Spleen (tissue), 11 donors: Measurements from ENCODE around the gene RBM8A. TPM values are rescaled to one million over a fixed set of nuclear protein-coding genes. Genes with fewer than 3 reads are reported as not detected.

ENCODE experiments used
- DNase-seq: peaks from one replicate; pipeline ENCODE4 v3.0.0-alpha.2; 2020
- H3K27ac ChIP-seq, 8 donors: fragments of 200-600 bp; sonication (generic) in 7 of 8; 1 replicate in 4 of 8; 2 replicates in 4 of 8; pipeline versions ENCODE4 v1.5.0 to v1.8.0; 2016 to 2021; ENCODE audit warnings: inconsistent platforms in 4 of 8, mild to moderate bottlenecking in 4 of 8, moderate library complexity in 1 of 8
- H3K27me3 ChIP-seq, 7 donors: fragments of 200-600 bp; sonication (generic) in 6 of 7; replicated peaks in 1 of 7; 1 replicate in 4 of 7; 2 replicates in 3 of 7; pipeline versions ENCODE4 v1.5.0 to v1.8.0; 2016 to 2021; ENCODE audit warnings: inconsistent platforms in 3 of 7, mild to moderate bottlenecking in 1 of 7
- H3K36me3 ChIP-seq, 6 donors: fragments of 200-600 bp; sonication (generic) in 5 of 6; 1 replicate in 4 of 6; 2 replicates in 2 of 6; pipeline versions ENCODE4 v1.5.0 to v1.8.0; 2016 to 2021; ENCODE audit warnings: inconsistent platforms in 2 of 6
- H3K4me1 ChIP-seq, 6 donors: fragments of 200-600 bp; sonication (generic) in 5 of 6; 1 replicate in 3 of 6; 2 replicates in 3 of 6; pipeline versions ENCODE4 v1.5.0 to v1.8.0; 2016 to 2021; ENCODE audit warnings: inconsistent platforms in 3 of 6
- H3K4me3 ChIP-seq, 8 donors: fragments of 200-600 bp; sonication (generic) in 7 of 8; 1 replicate in 4 of 8; 2 replicates in 4 of 8; pipeline versions ENCODE4 v1.5.0 to v1.8.0; 2016 to 2021; ENCODE audit warnings: inconsistent platforms in 4 of 8, mild to moderate bottlenecking in 4 of 8, moderate library complexity in 2 of 8
- H3K9me3 ChIP-seq, 8 donors: fragments of 200-600 bp; sonication (generic) in 7 of 8; 1 replicate in 4 of 8; 2 replicates in 4 of 8; pipeline versions ENCODE4 v1.5.0 to v1.8.0; 2016 to 2021; ENCODE audit warnings: inconsistent platforms in 4 of 8
- POLR2A ChIP-seq, 3 donors: fragments of 450-650 bp; IDR thresholded peaks; one replicate each; pipeline ENCODE4 v1.5.1; 2017; ENCODE audit warnings: antibody characterized with exemption in 3 of 3, mild to moderate bottlenecking in 1 of 3
- POLR2AphosphoS5 ChIP-seq, 3 donors: sonication (generic); formaldehyde crosslinking; IDR thresholded peaks; one replicate each; pipeline ENCODE4 v1.5.1; 2017; ENCODE audit warnings: antibody characterized with exemption in 3 of 3
- WGBS, 5 donors: extraction: QIAGEN DNeasy Blood & Tissue Kit in 3 of 5; methylation state at CpG; one replicate each; pipeline versions ENCODE4 v1.1.5 to v1.1.7; 2013 to 2018; 5-methylcytosine and 5-hydroxymethylcytosine counted together
- intact Hi-C: fragments of 100-400 bp; cut with DNase I; formaldehyde crosslinking; loops from one replicate; pipeline ENCODE4 v1.15.0; 2023; ENCODE audit warnings: low total_unique reads
- polyA plus RNA-seq, 3 donors: library from polyadenylated mRNA; stranded (reverse); fragments of 200-250 nt; gene quantifications; one replicate each; pipeline ENCODE4 v1.2.1, GENCODE V29; 2013
- total RNA-seq, 7 donors: library from RNA; depleted of rRNA in 3 of 7; stranded (reverse); fragments of >200 nt in 3 of 7; fragmentation: NEBNext Ultra II Directional in 4 of 7; extraction: Animal tissue kit (Norgen Biotek cat#: 25700) in 4 of 7; gene quantifications; one replicate each; pipeline versions ENCODE4 v1.1.0 to v1.2.1, GENCODE V29; 2016 to 2021
- TF ChIP-seq, protein P1 (sequence below), 11 experiments: fragments of 200-600 bp in 7 of 11; fragments of 450-650 bp in 4 of 11; sonication (generic) in 4 of 11; IDR thresholded peaks in 8 of 11; conservative IDR thresholded peaks in 3 of 11; 1 replicate in 7 of 11; 2 replicates in 4 of 11; pipeline versions ENCODE4 v1.4.0 to v1.8.0; 2016 to 2021; ENCODE audit warnings: antibody characterized with exemption in 11 of 11, inconsistent platforms in 4 of 11, mild to moderate bottlenecking in 1 of 11
- donor health status: healthy with polysubstance abuse.
- donor health status: DM: no; HTN: no; CAD: no; lungs with moderate emphysema.
- donor health status: DM: no; HTN: no; CAD: no.
- donor health status: Bipolar disorder and iron deficiency.
- donor health status: healthy.
- donor health status: DM: no; HTN: no; CAD: no.
- donor health status: DM: yes; HTN: yes; CAD: no.

RBM8A gene
- total and polyA plus RNA-seq, 10 donors = 87.0 to 187 (median 118) TPM

DNA sequence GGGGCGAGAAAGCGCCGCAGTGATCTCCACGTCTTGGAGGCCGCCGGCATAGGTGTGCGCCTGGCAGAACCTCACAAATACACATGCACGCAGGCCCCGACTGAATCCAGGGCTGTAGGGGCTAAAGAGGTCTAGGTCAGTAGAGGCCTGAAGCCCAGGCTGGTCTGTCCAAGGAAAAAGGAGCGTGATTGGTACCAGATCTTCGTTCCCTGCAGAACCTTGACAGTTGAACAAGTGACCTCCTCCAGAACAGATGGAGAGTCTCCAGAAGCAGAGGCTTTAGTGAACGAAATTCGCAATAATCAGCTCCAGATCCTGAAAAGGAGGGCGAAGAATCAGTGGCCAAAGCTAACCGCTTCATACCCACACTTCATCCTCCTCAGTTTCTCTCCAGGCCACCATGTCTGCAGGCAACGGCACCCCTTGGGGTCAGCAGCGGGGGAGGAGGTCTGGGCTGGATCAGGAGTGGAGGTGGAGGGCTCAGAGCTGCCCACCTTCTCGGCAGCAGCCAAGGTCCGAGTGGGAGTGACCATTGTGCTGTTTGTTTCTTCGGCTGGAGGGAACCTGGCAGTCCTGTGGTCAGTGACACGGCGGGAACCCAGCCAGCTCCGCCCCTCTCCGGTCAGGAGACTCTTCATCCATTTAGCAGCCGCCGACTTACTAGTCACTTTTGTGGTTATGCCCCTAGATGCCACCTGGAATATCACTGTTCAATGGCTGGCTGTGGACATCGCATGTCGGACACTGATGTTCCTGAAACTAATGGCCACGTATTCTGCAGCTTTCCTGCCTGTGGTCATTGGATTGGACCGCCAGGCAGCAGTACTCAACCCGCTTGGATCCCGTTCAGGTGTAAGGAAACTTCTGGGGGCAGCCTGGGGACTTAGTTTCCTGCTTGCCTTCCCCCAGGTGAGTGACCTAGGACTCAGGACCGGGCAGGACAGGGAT, 8.0 kb downstream of the RBM8A start:
- Histone ChIP-seq H3K9me3 (no peaks in the 10 kb centered on the region), H3K27me3 (no peaks in the 10 kb centered on the region), H3K27ac (peak overlapping the region; percentile 84 to 93 (median 92)), H3K4me3 (peak overlapping the region; percentile 82 to 92 (median 88)), H3K36me3 (peaks cover 0 to 57% (median 30%) of the 10 kb centered on the region in 6 donors), H3K4me1 (peaks cover 10 to 75% (median 38%) of the 10 kb centered on the region in 6 donors)
- DNase-seq = peak; percentile 89
- intact Hi-C loops = no loop called here
- TF ChIP-seq, protein P1, sequence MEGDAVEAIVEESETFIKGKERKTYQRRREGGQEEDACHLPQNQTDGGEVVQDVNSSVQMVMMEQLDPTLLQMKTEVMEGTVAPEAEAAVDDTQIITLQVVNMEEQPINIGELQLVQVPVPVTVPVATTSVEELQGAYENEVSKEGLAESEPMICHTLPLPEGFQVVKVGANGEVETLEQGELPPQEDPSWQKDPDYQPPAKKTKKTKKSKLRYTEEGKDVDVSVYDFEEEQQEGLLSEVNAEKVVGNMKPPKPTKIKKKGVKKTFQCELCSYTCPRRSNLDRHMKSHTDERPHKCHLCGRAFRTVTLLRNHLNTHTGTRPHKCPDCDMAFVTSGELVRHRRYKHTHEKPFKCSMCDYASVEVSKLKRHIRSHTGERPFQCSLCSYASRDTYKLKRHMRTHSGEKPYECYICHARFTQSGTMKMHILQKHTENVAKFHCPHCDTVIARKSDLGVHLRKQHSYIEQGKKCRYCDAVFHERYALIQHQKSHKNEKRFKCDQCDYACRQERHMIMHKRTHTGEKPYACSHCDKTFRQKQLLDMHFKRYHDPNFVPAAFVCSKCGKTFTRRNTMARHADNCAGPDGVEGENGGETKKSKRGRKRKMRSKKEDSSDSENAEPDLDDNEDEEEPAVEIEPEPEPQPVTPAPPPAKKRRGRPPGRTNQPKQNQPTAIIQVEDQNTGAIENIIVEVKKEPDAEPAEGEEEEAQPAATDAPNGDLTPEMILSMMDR (IDR thresholded peaks at IDR 0.05 in 8 of 11, conservative IDR thresholded peaks at IDR 0.05 in 3 of 11) = no peak
- TF ChIP-seq POLR2AphosphoS5 (IDR thresholded peaks at IDR 0.05) = peak in 1 of 3 donors; percentile 44
- no peak for TF ChIP-seq POLR2A (IDR thresholded peaks at IDR 0.05)
- 1 to 15% (median 7%) methylated on average over 31 to 33 of the region's 33 CpGs for WGBS, 5 donors

GRCh38 chr1:145918144-145918991, 8.9 kb downstream of the RBM8A start, which contains the start of gene PEX11B:
PEX11B (minus strand) TSS chr1:145918717; CDS start chr1:145918688, 29 bp downstream.
- intact Hi-C loops = no loop called here
- peaks cover 10 to 71% (median 37%) of the 10 kb centered on the region in 6 donors for H3K4me1 ChIP-seq
- H3K36me3 ChIP-seq = peaks cover 0 to 57% (median 31%) of the 10 kb centered on the region in 6 donors
- no peaks in the 10 kb centered on the region for H3K9me3 ChIP-seq
- WGBS, 5 donors = 0 to 1% (median 0%) methylated on average over 49 to 51 of the region's 51 CpGs
- no peaks in the 10 kb centered on the region for H3K27me3 ChIP-seq
- peak; percentile 97 for DNase-seq
- peak within 1 kb of the TSS; percentile 82 to 92 (median 88) for H3K4me3 ChIP-seq
- peak in 1 of 3 donors; percentile 27 for TF ChIP-seq POLR2A (IDR thresholded peaks at IDR 0.05)
- peak; percentile 93 to 95 (median 93) for TF ChIP-seq POLR2AphosphoS5 (IDR thresholded peaks at IDR 0.05)
- TF ChIP-seq, protein P1 (IDR thresholded peaks at IDR 0.05 in 8 of 11, conservative IDR thresholded peaks at IDR 0.05 in 3 of 11) = peak in 2 of 11 experiments; percentile 17 to 25
- peak within 1 kb of the TSS; percentile 84 to 93 (median 92) for H3K27ac ChIP-seq

- DNase-seq = no peak
- H3K4me1 ChIP-seq = peaks cover 10 to 63% (median 34%) of the 10 kb centered on the region in 6 donors
- no peaks in the 10 kb centered on the region for H3K9me3 ChIP-seq
- H3K27ac ChIP-seq = peak overlapping the region in 7 of 8 donors; percentile 84 to 93 (median 93)
- intact Hi-C loops = no loop called here
- 73 to 89% (median 84%) methylated on average over 5 of the region's 5 CpGs for WGBS, 5 donors
- no peaks in the 10 kb centered on the region for H3K27me3 ChIP-seq
- peak overlapping the region; percentile 82 to 92 (median 88) for H3K4me3 ChIP-seq
- TF ChIP-seq, protein P1 (IDR thresholded peaks at IDR 0.05 in 8 of 11, conservative IDR thresholded peaks at IDR 0.05 in 3 of 11) = no peak
- TF ChIP-seq POLR2A (IDR thresholded peaks at IDR 0.05) = no peak
- no peak for TF ChIP-seq POLR2AphosphoS5 (IDR thresholded peaks at IDR 0.05)
- H3K36me3 ChIP-seq = peaks cover 0 to 57% (median 27%) of the 10 kb centered on the region in 6 donors
Observed at GRCh38 chr1:145917595-145917994, 9.7 kb downstream of the RBM8A start.
